HFFc6 (cell line): Measurements from ENCODE around the gene ST7L. TPM values are rescaled to one million over a fixed set of nuclear protein-coding genes. Genes with fewer than 3 reads are reported as not detected.
"Not testable (repeated sequence)": the region's sequence is repeated elsewhere in the genome, so short reads cannot be mapped to it uniquely, and the experiment has no call there.

Experiments used
- DNase-seq: peaks from one replicate; pipeline ENCODE4 v3.0.0-alpha.2; 2018
- H3K27ac Mint-ChIP-seq: 2 replicates; pipeline ENCODE4 v1.8.0; 2020; ENCODE audit warnings: mild to moderate bottlenecking, mixed read lengths
- H3K27me3 Mint-ChIP-seq: 2 replicates; pipeline ENCODE4 v1.8.0; 2021; ENCODE audit warnings: mild to moderate bottlenecking, moderate library complexity, mixed read lengths; ENCODE audit not compliant: insufficient read depth
- H3K36me3 Mint-ChIP-seq: 2 replicates; pipeline ENCODE4 v1.8.0; 2021; ENCODE audit warnings: low read depth, mixed read lengths
- H3K4me1 Mint-ChIP-seq: 2 replicates; pipeline ENCODE4 v1.8.0; 2020; ENCODE audit warnings: low read depth, mixed read lengths
- H3K4me3 Mint-ChIP-seq: 2 replicates; pipeline ENCODE4 v1.8.0; 2020; ENCODE audit warnings: mild to moderate bottlenecking, moderate library complexity, mixed read lengths
- H3K9me3 Mint-ChIP-seq: 2 replicates; pipeline ENCODE4 v1.8.0; 2020; ENCODE audit warnings: mild to moderate bottlenecking, mixed read lengths
- total RNA-seq, 6 experiments: library from RNA; stranded (reverse); fragmentation: NEBNext Ultra II Directional; extraction: Animal tissue kit (Norgen Biotek cat#: 25700); gene quantifications; 2 replicates in 1 of 6; 3 replicates in 5 of 6; pipeline ENCODE4 v1.2.3, GENCODE V29; 2021
- TF ChIP-seq, protein P1 (sequence below): fragments of 200-600 bp; sonication (generic); IDR thresholded peaks from 2 replicates; pipeline ENCODE4 v1.5.0; 2021; ENCODE audit warnings: antibody characterized with exemption, mild to moderate bottlenecking

Gene ST7L
- total RNA-seq, 6 experiments from 2014 or later, result 20.2 to 24.5 (median 23.7) TPM

- Mint-ChIP-seq H3K9me3 (no peaks in the 10 kb centered on the region), H3K27me3 (no peaks in the 10 kb centered on the region), H3K27ac (no peak overlapping the region), H3K4me3 (no peak overlapping the region), H3K4me1 (peaks cover 6% of the 10 kb centered on the region), H3K36me3 (no peaks in the 10 kb centered on the region)
- TF ChIP-seq, protein P1, sequence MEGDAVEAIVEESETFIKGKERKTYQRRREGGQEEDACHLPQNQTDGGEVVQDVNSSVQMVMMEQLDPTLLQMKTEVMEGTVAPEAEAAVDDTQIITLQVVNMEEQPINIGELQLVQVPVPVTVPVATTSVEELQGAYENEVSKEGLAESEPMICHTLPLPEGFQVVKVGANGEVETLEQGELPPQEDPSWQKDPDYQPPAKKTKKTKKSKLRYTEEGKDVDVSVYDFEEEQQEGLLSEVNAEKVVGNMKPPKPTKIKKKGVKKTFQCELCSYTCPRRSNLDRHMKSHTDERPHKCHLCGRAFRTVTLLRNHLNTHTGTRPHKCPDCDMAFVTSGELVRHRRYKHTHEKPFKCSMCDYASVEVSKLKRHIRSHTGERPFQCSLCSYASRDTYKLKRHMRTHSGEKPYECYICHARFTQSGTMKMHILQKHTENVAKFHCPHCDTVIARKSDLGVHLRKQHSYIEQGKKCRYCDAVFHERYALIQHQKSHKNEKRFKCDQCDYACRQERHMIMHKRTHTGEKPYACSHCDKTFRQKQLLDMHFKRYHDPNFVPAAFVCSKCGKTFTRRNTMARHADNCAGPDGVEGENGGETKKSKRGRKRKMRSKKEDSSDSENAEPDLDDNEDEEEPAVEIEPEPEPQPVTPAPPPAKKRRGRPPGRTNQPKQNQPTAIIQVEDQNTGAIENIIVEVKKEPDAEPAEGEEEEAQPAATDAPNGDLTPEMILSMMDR, result no peak
- DNase-seq, result no peak
These were observed 125.6 kb downstream of the ST7L start for GRCh38 chr1:112493351-112493750.

DNA sequence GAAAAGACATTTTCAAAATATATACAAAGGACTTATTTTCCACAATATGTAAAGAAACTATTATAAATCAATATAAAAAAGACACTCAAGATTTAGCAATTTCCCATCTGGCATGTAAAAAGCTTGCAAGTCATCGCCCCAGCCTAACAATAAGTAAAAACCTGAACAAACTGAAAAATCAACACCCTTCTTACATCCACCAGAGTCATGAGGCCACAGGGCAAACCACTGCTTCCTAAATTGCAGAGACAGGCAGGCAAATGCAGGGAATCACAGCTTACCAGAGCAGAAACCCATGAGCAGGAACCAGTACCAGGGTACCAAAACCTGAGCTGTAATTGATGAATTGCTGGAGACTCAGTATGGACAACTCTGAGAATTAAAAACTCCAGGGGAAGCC is 126.9 kb downstream of the ST7L start:
- Mint-ChIP-seq H3K36me3 (no peaks in the 10 kb centered on the region), H3K9me3 (no peaks in the 10 kb centered on the region), H3K27ac (no peak overlapping the region), H3K27me3 (no peaks in the 10 kb centered on the region), H3K4me3 (no peak overlapping the region), H3K4me1 (peaks cover 6% of the 10 kb centered on the region)
- TF ChIP-seq, protein P1, result no peak
- DNase-seq, result no peak

DNA sequence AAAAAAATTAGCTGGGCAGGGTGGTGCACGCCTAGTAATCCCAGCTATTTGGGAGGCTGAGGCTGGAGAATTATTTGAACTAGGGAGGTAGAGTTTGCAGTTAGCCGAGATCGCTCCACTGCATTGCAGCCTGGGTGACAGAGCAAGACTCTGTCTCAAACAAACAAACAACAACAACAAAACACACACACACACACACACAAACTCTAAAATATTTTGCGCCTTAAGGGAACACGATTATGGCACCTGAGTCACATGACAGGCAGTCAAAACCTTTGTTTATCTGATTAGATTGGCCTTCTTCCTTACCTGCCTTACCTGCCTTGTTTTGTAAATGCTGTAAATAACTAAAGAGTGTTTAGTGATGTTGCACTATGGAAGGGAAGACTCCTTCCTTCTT is 130.8 kb downstream of the ST7L start:
- H3K4me3 Mint-ChIP-seq, result no peak overlapping the region
- DNase-seq, result no peak
- no peaks in the 10 kb centered on the region for H3K9me3 Mint-ChIP-seq
- no peaks in the 10 kb centered on the region for H3K4me1 Mint-ChIP-seq
- no peak overlapping the region for H3K27ac Mint-ChIP-seq
- H3K27me3 Mint-ChIP-seq, result no peaks in the 10 kb centered on the region
- TF ChIP-seq, protein P1, result no peak
- H3K36me3 Mint-ChIP-seq, result no peaks in the 10 kb centered on the region

DNA sequence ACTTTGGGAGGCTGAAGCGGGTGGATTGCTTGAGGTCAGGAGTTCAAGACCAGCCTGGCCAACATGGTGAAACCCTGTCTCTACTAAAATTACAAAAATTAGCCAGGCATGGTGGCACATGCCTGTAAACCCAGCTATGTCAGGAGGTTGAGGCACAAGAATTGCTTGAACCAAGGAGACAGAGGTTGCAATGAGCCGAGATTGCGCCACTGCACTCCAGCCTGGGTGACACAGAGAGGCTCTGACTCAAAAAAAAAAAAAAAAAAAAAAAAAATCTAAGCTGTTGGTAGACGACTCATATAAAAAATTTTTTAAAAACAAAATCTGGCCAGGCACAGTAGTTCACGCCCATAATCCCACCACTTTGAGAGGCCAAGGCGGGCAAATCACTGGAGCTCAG is 131.3 kb downstream of the ST7L start:
- not testable (repeated sequence) for H3K9me3 Mint-ChIP-seq, DNase-seq, H3K27me3 Mint-ChIP-seq, H3K4me1 Mint-ChIP-seq, H3K4me3 Mint-ChIP-seq, H3K36me3 Mint-ChIP-seq, H3K27ac Mint-ChIP-seq

DNA sequence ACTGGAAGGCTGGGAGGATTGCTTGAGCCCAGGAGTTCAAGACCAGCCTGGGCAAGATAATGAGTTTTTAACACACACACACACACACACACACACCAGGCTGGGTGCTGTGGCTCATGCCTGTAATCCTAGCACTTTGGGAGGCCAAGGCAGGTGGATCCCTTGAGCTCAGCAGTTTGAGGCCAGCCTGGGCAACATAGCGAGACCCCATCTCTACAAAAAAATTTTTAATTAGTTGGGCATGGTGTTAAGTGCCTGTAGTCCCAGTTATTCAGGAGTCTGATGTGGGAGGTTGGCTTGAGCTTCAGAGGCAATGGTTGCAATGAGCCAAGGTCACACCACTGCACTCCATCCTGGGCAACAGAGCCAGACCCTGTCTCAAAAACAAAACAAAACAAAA is 132.9 kb downstream of the ST7L start:
- not testable (repeated sequence) for DNase-seq, H3K4me1 Mint-ChIP-seq

DNA sequence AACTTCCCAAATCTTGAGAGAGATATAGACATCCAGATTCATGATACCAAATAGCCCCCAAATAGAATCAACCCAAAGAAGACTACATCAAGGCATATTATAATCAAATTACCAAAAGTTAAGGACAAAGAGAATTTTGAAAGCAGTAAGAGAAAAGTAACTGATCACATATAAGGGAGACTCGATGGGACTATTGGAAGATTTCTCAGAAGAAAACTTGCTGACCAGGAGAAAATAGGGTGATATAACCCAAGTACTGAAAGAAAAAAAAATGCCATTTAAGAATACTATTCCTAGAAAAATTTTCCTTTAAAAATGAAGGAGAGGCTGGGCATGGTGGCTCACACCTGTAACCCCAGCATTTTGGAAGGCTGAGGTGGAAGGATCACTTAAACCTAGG is 140.6 kb downstream of the ST7L start:
- Mint-ChIP-seq H3K27ac (no peak overlapping the region), H3K36me3 (peaks cover 32% of the 10 kb centered on the region), H3K4me1 (no peaks in the 10 kb centered on the region), H3K4me3 (no peak overlapping the region), H3K9me3 (peaks cover 39% of the 10 kb centered on the region), H3K27me3 (no peaks in the 10 kb centered on the region)
- DNase-seq, result no peak
- TF ChIP-seq, protein P1, result no peak

More for the DNA sequence above, 132.9 kb downstream of the ST7L start:
- H3K4me3 Mint-ChIP-seq, H3K27me3 Mint-ChIP-seq, H3K9me3 Mint-ChIP-seq, H3K36me3 Mint-ChIP-seq, H3K27ac Mint-ChIP-seq: not testable (repeated sequence)

- Mint-ChIP-seq H3K4me3 (no peak overlapping the region), H3K27ac (no peak overlapping the region)
These were observed 141.4 kb downstream of the ST7L start for GRCh38 chr1:112477550-112477949.

More at GRCh38 chr1:112477550-112477949, 141.4 kb downstream of the ST7L start:
- peaks cover 39% of the 10 kb centered on the region for H3K9me3 Mint-ChIP-seq
- no peaks in the 10 kb centered on the region for H3K27me3 Mint-ChIP-seq
- TF ChIP-seq, protein P1, result no peak
- H3K4me1 Mint-ChIP-seq, result no peaks in the 10 kb centered on the region; the same call in 1 of the 2 replicates
- H3K36me3 Mint-ChIP-seq, result peaks cover 32% of the 10 kb centered on the region
- DNase-seq, result no peak
